GM23248 (cell line): ENCODE measurements around the gene ATP6V0E2.

Experiments used
- EZH2 ChIP-seq: fragments of 200-600 bp; sonication (generic); IDR thresholded peaks from 2 replicates; pipeline ENCODE4 v1.6.1; 2018; ENCODE audit warnings: antibody characterized with exemption, mild to moderate bottlenecking; ENCODE audit not compliant: insufficient read depth, poor library complexity, severe bottlenecking
- EZH2phosphoT487 ChIP-seq: fragments of 200-600 bp; sonication (generic); IDR thresholded peaks from 2 replicates; pipeline ENCODE4 v1.6.1; 2018; ENCODE audit warnings: antibody characterized with exemption, moderate library complexity, mild to moderate bottlenecking, low read depth; ENCODE audit not compliant: insufficient read depth

GRCh38 chr7:149838992-149839408 lies 34.8 kb upstream of the ATP6V0E2 start:
- no peak for TF ChIP-seq EZH2phosphoT487
- TF ChIP-seq EZH2 = no peak
